ENCODE results near the gene OR1S2.
"Not testable (repeated sequence)": the region's sequence is repeated elsewhere in the genome, so short reads cannot be mapped to it uniquely, and the experiment has no call there.

The OR1S2 gene, protein sequence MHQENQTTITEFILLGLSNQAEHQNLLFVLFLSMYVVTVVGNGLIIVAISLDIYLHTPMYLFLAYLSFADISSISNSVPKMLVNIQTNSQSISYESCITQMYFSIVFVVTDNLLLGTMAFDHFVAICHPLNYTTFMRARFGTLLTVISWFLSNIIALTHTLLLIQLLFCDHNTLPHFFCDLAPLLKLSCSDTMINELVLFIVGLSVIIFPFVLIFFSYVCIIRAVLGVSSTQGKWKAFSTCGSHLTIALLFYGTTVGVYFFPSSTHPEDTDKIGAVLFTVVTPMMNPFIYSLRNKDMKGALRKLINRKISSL

DNA sequence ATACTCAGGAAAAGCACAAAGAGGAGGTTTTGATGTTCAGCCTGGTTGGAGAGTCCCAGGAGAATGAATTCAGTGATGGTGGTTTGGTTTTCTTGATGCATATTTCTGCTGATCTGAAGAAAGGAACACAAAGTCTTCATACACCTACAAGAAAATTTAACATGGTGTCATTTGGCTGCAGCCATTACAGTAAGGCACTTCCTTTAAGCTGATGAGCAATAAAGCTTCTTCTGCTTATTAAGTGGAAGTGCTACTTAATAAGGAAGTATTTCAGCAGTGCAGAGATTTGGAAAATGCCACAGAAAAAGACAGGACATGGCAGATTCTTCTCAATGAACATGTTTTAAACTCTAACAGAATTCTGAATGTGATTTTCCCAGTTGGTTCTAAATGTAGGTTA is at the start of gene OR1S2:
Gene OR1S2 (minus strand): TSS at position 101 of the 400 bp plus-strand sequence. CDS start 0 bp downstream, at position 101.
- Histone ChIP-seq H3K36me3 (no peaks in the 10 kb centered on the region), H3K9me3 (no peaks in the 10 kb centered on the region), H3K4me3 (ENCODE audit: low read depth in 1 of 2, low read length in 1 of 2) (no peak within 1 kb of the TSS), H3K4me1 (ENCODE audit: control insufficient read depth in 1 of 2, insufficient read depth in 1 of 2, low read depth in 1 of 2, low read length in 1 of 2) (no peaks in the 10 kb centered on the region), H3K27me3 (no peaks in the 10 kb centered on the region), H3K27ac (no peak within 1 kb of the TSS)
- TF ChIP-seq, protein P1, sequence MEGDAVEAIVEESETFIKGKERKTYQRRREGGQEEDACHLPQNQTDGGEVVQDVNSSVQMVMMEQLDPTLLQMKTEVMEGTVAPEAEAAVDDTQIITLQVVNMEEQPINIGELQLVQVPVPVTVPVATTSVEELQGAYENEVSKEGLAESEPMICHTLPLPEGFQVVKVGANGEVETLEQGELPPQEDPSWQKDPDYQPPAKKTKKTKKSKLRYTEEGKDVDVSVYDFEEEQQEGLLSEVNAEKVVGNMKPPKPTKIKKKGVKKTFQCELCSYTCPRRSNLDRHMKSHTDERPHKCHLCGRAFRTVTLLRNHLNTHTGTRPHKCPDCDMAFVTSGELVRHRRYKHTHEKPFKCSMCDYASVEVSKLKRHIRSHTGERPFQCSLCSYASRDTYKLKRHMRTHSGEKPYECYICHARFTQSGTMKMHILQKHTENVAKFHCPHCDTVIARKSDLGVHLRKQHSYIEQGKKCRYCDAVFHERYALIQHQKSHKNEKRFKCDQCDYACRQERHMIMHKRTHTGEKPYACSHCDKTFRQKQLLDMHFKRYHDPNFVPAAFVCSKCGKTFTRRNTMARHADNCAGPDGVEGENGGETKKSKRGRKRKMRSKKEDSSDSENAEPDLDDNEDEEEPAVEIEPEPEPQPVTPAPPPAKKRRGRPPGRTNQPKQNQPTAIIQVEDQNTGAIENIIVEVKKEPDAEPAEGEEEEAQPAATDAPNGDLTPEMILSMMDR (IDR thresholded peaks at IDR 0.05): no peak

DNA sequence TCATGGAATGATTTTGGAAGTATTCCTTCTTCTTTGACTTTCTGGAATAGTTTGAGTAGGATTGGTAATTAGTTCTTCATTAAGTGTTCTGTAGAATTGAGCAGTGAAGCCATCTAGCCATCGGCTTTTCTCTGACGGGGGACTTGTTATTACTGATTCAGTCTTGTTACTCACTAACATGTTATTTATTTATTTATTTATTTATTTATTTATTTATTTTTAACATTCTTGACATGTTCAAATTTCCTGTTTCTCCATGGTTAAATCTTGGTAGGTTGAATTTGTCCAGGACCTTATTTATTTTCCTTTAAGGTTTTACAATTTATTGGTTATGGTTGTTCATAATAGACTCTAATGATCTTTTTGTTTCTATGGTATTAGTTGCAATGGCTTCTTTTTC is 40.0 kb upstream of the OR1S2 start:
- Histone ChIP-seq H3K9me3 (no peaks in the 10 kb centered on the region), H3K27me3 (no peaks in the 10 kb centered on the region), H3K4me1 (ENCODE audit: control insufficient read depth in 1 of 2, insufficient read depth in 1 of 2, low read depth in 1 of 2, low read length in 1 of 2) (no peaks in the 10 kb centered on the region), H3K27ac (no peak overlapping the region), H3K36me3 (no peaks in the 10 kb centered on the region), H3K4me3 (ENCODE audit: low read depth in 1 of 2, low read length in 1 of 2) (no peak overlapping the region)
- TF ChIP-seq, protein P1 (IDR thresholded peaks at IDR 0.05): no peak

DNA sequence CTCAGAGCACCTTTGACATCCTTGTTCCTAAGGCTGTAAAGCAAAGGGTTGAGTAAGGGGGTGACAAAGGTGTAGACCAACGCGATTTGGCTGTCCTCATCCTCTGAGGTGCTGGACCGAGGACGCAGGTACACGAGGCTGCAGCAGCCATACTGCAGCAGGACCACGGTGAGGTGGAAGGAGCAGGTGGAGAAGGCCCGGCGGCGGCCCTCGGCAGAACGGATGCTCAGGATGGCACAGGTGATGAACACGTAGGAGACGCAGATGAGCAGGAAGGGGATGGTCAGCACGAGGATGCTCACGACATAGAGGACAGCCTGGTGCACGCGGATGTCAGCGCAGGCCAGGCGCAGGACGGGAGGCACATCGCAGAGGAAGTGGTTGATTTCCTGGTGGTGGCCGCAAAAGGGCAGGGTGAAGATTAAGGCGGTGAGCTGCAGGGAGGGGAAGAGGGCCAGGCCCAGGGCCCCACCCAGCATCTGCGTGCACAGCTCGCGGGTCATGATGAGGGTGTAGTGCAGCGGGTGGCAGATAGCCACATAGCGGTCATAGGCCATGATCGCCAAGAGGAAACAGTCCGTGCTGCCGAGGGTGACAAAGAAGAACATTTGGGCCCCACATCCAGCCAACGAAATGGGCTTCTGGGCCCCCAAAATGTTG is 24.1 kb upstream of the OR1S2 start:
- TF ChIP-seq, protein P1 (IDR thresholded peaks at IDR 0.05): no peak
- Histone ChIP-seq H3K36me3 (no peaks in the 10 kb centered on the region), H3K27me3 (no peaks in the 10 kb centered on the region), H3K27ac (no peak overlapping the region), H3K4me1 (ENCODE audit: control insufficient read depth in 1 of 2, insufficient read depth in 1 of 2, low read depth in 1 of 2, low read length in 1 of 2) (no peaks in the 10 kb centered on the region), H3K9me3 (no peaks in the 10 kb centered on the region), H3K4me3 (ENCODE audit: low read depth in 1 of 2, low read length in 1 of 2) (no peak overlapping the region)

DNA sequence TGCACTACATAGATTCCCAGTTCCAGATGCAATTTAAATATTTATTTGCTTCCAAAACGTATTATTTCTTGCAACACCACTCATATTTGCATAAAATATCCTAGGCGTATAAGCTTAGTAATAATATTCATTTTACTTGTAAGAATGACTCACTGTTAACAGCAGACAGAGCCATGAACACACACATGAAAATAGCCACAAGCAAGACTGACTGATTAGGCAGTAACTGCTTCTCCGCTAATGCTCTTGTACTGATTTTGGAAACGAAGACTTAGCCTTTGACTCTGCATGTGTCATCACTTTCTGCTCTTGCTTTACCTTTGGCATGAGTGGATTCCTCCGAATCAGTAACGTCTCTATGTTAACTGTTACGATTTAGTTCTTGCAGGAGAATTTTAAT is 18.8 kb upstream of the OR1S2 start:
- H3K4me1 ChIP-seq (ENCODE audit: control insufficient read depth in 1 of 2, insufficient read depth in 1 of 2, low read depth in 1 of 2, low read length in 1 of 2): no peaks in the 10 kb centered on the region
- no peak overlapping the region for H3K4me3 ChIP-seq (ENCODE audit: low read depth in 1 of 2, low read length in 1 of 2)
- H3K27me3 ChIP-seq: no peaks in the 10 kb centered on the region
- H3K27ac ChIP-seq: no peak overlapping the region
- no peaks in the 10 kb centered on the region for H3K36me3 ChIP-seq
- no peaks in the 10 kb centered on the region for H3K9me3 ChIP-seq
- TF ChIP-seq, protein P1 (IDR thresholded peaks at IDR 0.05): no peak

DNA sequence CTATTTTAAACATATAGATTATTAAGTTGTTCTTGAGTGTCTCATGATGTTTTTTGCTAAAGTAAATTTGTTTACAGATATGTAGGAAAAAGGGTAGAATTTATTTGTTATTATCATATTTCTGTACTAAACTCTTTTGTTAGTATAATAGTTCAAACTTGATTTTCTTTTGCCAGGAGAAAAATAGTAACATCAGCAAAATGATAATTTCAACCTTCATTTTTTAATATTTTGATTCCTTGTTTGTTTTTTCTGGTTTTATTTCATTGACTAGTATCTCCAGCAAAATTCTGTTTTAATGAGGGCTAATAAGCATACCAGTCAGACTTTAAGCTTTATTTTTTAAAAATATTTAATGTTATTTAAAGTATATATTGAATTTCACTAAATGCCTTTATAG is 12.5 kb upstream of the OR1S2 start:
- no peak overlapping the region for H3K27ac ChIP-seq
- H3K36me3 ChIP-seq: no peaks in the 10 kb centered on the region
- TF ChIP-seq, protein P1 (IDR thresholded peaks at IDR 0.05): no peak
- no peaks in the 10 kb centered on the region for H3K4me1 ChIP-seq (ENCODE audit: control insufficient read depth in 1 of 2, insufficient read depth in 1 of 2, low read depth in 1 of 2, low read length in 1 of 2)
- no peaks in the 10 kb centered on the region for H3K9me3 ChIP-seq
- H3K4me3 ChIP-seq (ENCODE audit: low read depth in 1 of 2, low read length in 1 of 2): no peak overlapping the region
- no peaks in the 10 kb centered on the region for H3K27me3 ChIP-seq

DNA sequence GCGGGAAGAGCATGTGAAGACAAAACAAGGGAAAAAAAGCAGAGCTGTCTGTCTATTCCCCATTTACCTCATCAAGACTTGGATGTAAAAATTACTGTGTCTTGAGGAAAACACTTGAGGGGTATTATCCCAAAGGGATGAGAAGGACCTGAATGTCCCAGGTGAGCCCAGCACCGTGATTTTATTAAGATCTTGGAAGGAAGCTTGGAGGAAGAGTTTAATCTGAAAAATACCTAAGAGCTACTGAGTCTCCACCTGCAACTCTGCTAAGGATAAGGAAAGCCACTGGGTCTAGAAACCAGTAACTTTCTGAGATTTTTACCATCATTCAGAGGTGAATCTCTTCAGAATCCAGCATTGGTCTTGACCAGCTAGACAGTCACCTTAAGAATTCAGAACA is 8.5 kb upstream of the OR1S2 start, which contains the start of gene OR1S1:
Gene OR1S1 (plus strand): TSS at position 301 of the 400 bp plus-strand sequence.
- H3K27ac ChIP-seq; H3K4me3 ChIP-seq (ENCODE audit: low read depth in 1 of 2, low read length in 1 of 2); H3K36me3 ChIP-seq; H3K4me1 ChIP-seq (ENCODE audit: control insufficient read depth in 1 of 2, insufficient read depth in 1 of 2, low read depth in 1 of 2, low read length in 1 of 2); H3K9me3 ChIP-seq; H3K27me3 ChIP-seq: not testable (repeated sequence)

All from neutrophil (primary cell).